ENCODE measurements around the gene APBB2. TPM values are rescaled to one million over a fixed set of nuclear protein-coding genes. Genes with fewer than 3 reads are reported as not detected.

The APBB2 gene
- total RNA-seq, 4 donors from 2014 or later: 47.5 to 99.9 (median 57.5) TPM

- peaks cover 0 to 14% (median 7%) of the 10 kb centered on the region in 4 donors for H3K4me1 ChIP-seq
- peak; percentile 61 to 81 for TF ChIP-seq POLR2A (IDR thresholded peaks at IDR 0.05)
- TF ChIP-seq, protein P1, sequence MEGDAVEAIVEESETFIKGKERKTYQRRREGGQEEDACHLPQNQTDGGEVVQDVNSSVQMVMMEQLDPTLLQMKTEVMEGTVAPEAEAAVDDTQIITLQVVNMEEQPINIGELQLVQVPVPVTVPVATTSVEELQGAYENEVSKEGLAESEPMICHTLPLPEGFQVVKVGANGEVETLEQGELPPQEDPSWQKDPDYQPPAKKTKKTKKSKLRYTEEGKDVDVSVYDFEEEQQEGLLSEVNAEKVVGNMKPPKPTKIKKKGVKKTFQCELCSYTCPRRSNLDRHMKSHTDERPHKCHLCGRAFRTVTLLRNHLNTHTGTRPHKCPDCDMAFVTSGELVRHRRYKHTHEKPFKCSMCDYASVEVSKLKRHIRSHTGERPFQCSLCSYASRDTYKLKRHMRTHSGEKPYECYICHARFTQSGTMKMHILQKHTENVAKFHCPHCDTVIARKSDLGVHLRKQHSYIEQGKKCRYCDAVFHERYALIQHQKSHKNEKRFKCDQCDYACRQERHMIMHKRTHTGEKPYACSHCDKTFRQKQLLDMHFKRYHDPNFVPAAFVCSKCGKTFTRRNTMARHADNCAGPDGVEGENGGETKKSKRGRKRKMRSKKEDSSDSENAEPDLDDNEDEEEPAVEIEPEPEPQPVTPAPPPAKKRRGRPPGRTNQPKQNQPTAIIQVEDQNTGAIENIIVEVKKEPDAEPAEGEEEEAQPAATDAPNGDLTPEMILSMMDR (IDR thresholded peaks at IDR 0.05): peak in 3 of 6 experiments; percentile 49 to 56 (median 52)
- peak overlapping the region; percentile 37 to 88 (median 57) for H3K4me3 ChIP-seq
- peak; percentile 32 to 91 (median 85) for DNase-seq
- no peaks in the 10 kb centered on the region for H3K36me3 ChIP-seq
- H3K27me3 ChIP-seq: no peaks in the 10 kb centered on the region
- peak overlapping the region; percentile 49 to 92 (median 81) for H3K27ac ChIP-seq
- H3K9me3 ChIP-seq: no peaks in the 10 kb centered on the region
These were observed 2.1 kb upstream of the APBB2 start for GRCh38 chr4:41216294-41217019.

- H3K4me3 ChIP-seq: peak overlapping the region; percentile 37 to 88 (median 57)
- peak overlapping the region; percentile 49 to 92 (median 81) for H3K27ac ChIP-seq
- H3K36me3 ChIP-seq: no peaks in the 10 kb centered on the region
- peaks cover 0 to 14% (median 7%) of the 10 kb centered on the region in 4 donors for H3K4me1 ChIP-seq
- TF ChIP-seq, protein P1 (IDR thresholded peaks at IDR 0.05): no peak
- no peak for TF ChIP-seq POLR2A (IDR thresholded peaks at IDR 0.05)
- H3K9me3 ChIP-seq: no peaks in the 10 kb centered on the region
- no peaks in the 10 kb centered on the region for H3K27me3 ChIP-seq
- DNase-seq: no peak
These were observed 1.6 kb upstream of the APBB2 start for GRCh38 chr4:41215969-41216293.

DNA sequence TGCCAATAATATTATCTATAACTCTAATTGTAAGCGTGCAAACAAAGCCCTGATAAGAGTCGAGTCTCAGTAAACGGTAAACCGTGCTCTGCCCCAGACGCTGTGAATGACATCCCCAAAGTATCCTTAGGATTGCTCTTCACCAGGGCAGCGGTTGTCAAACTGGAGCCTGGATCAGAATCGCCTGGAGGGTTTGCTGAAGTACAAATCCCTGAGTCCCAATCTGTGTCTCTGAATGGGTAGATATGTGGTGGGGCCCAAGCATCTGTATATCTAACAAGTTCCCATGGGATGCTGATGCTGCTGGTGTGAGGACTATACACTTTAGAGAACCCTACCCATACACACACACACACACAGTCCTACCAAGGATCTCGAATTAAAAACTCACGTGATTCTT, 813 bp upstream of the APBB2 start:
- Histone ChIP-seq H3K4me3 (peak overlapping the region in 2 of 4 donors; percentile 85 to 86), H3K4me1 (peaks cover 0 to 17% (median 7%) of the 10 kb centered on the region in 4 donors), H3K27ac (peak overlapping the region in 2 of 4 donors; percentile 83 to 90), H3K36me3 (no peaks in the 10 kb centered on the region), H3K27me3 (no peaks in the 10 kb centered on the region), H3K9me3 (no peaks in the 10 kb centered on the region)
- TF ChIP-seq, protein P1 (IDR thresholded peaks at IDR 0.05): no peak
- no peak for TF ChIP-seq POLR2A (IDR thresholded peaks at IDR 0.05)
- no peak for DNase-seq

- Histone ChIP-seq H3K27ac (peak overlapping the region in 2 of 4 donors; percentile 83 to 90), H3K9me3 (no peaks in the 10 kb centered on the region), H3K4me1 (peaks cover 0 to 20% (median 7%) of the 10 kb centered on the region in 4 donors), H3K36me3 (no peaks in the 10 kb centered on the region), H3K27me3 (no peaks in the 10 kb centered on the region), H3K4me3 (peak overlapping the region; percentile 48 to 86 (median 68))
- TF ChIP-seq POLR2A (IDR thresholded peaks at IDR 0.05): no peak
- TF ChIP-seq, protein P1 (IDR thresholded peaks at IDR 0.05): no peak
- DNase-seq: no peak
These were observed 444 bp upstream of the APBB2 start for GRCh38 chr4:41214825-41215146.

- Histone ChIP-seq H3K27me3 (no peaks in the 10 kb centered on the region), H3K36me3 (no peaks in the 10 kb centered on the region), H3K4me3 (peak overlapping the region; percentile 48 to 86 (median 68)), H3K9me3 (no peaks in the 10 kb centered on the region), H3K4me1 (peaks cover 0 to 22% (median 7%) of the 10 kb centered on the region in 4 donors), H3K27ac (peak overlapping the region; percentile 50 to 90 (median 76))
- DNase-seq: no peak
- TF ChIP-seq POLR2A (IDR thresholded peaks at IDR 0.05): no peak
- TF ChIP-seq, protein P1 (IDR thresholded peaks at IDR 0.05): no peak
These were observed 662 bp downstream of the APBB2 start for GRCh38 chr4:41213625-41214135.
